SJSA1 (cell line): Measurements from ENCODE around the gene ARIH2. TPM values are rescaled to one million over a fixed set of nuclear protein-coding genes. Genes with fewer than 3 reads are reported as not detected.

Experiments used
- DNase-seq, 2 experiments: peaks; one replicate each; pipeline ENCODE4 v3.0.0-alpha.2; 2015 to 2020; ENCODE audit warnings: low spot score in 2 of 2, low read depth in 1 of 2
- H3K27ac ChIP-seq: fragments of 250-450 bp; sonication (Bioruptor Pico); 2 replicates; pipeline ENCODE4 v1.5.1; 2020; ENCODE audit warnings: mild to moderate bottlenecking, moderate library complexity
- H3K27me3 ChIP-seq: fragments of 250-450 bp; sonication (Bioruptor Pico); replicated peaks from 2 replicates; pipeline ENCODE4 v1.5.1; 2020; ENCODE audit warnings: mild to moderate bottlenecking, moderate library complexity
- H3K36me3 ChIP-seq: fragments of 250-450 bp; sonication (Bioruptor Pico); 2 replicates; pipeline ENCODE4 v1.5.1; 2020; ENCODE audit warnings: mild to moderate bottlenecking
- H3K4me1 ChIP-seq: fragments of 250-450 bp; sonication (Bioruptor Pico); replicated peaks from 2 replicates; pipeline ENCODE4 v1.6.1; 2021; ENCODE audit warnings: mild to moderate bottlenecking
- H3K4me3 ChIP-seq: fragments of 250-450 bp; sonication (Bioruptor Pico); 2 replicates; pipeline ENCODE4 v1.5.1; 2020; ENCODE audit warnings: mild to moderate bottlenecking
- H3K9me3 ChIP-seq: fragments of 250-450 bp; sonication (Bioruptor Pico); replicated peaks from 2 replicates; pipeline ENCODE4 v1.5.1; 2020; ENCODE audit warnings: mild to moderate bottlenecking
- total RNA-seq: library from RNA; depleted of rRNA; stranded (reverse); fragments of >200 nt; shearing (Covaris generic); gene quantifications from 2 replicates; pipeline ENCODE4 v1.2.3, GENCODE V29; 2014; rRNA removed

The ARIH2 gene
- total RNA-seq, 1 experiment from 2014 or later: 85.5 TPM

GRCh38 chr3:49028673-49029562 is 110.3 kb downstream of the ARIH2 start, which contains the start of gene IMPDH2:
IMPDH2 (minus strand) TSS chr3:49029398; CDS start chr3:49029350, 48 bp downstream.
- Histone ChIP-seq H3K27ac (peak within 1 kb of the TSS; percentile 63), H3K36me3 (peaks cover 91% of the 10 kb centered on the region), H3K9me3 (no peaks in the 10 kb centered on the region), H3K4me1 (peaks cover 21% of the 10 kb centered on the region), H3K4me3 (peak within 1 kb of the TSS; percentile 48), H3K27me3 (no peaks in the 10 kb centered on the region)
- peak; percentile 84 to 88 for DNase-seq

DNA sequence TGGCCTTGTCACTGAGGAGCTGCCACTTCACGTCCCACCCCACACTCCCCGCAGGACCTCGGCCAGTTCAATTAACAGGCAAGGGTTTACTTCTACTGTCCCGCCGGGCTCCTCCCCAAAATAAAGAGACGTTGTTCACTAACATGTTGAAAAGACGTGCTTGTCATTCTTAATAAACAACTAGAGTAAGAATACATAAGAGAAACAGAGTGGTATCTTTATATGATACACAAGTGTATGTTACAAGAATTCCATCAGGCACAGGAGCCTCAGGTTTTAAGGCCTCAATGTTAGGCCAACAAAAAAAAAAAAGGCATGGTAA is 110.9 kb downstream of the ARIH2 start:
- no peaks in the 10 kb centered on the region for H3K27me3 ChIP-seq
- DNase-seq: no peak
- peaks cover 21% of the 10 kb centered on the region for H3K4me1 ChIP-seq
- H3K36me3 ChIP-seq: peaks cover 87% of the 10 kb centered on the region
- H3K9me3 ChIP-seq: no peaks in the 10 kb centered on the region
- H3K4me3 ChIP-seq: peak overlapping the region; percentile 48
- no peak overlapping the region for H3K27ac ChIP-seq

GRCh38 chr3:49030321-49030720 is 111.7 kb downstream of the ARIH2 start:
- DNase-seq: no peak
- no peaks in the 10 kb centered on the region for H3K9me3 ChIP-seq
- H3K27ac ChIP-seq: no peak overlapping the region
- H3K4me1 ChIP-seq: peaks cover 21% of the 10 kb centered on the region
- H3K27me3 ChIP-seq: no peaks in the 10 kb centered on the region
- peaks cover 87% of the 10 kb centered on the region for H3K36me3 ChIP-seq
- H3K4me3 ChIP-seq: no peak overlapping the region

DNA sequence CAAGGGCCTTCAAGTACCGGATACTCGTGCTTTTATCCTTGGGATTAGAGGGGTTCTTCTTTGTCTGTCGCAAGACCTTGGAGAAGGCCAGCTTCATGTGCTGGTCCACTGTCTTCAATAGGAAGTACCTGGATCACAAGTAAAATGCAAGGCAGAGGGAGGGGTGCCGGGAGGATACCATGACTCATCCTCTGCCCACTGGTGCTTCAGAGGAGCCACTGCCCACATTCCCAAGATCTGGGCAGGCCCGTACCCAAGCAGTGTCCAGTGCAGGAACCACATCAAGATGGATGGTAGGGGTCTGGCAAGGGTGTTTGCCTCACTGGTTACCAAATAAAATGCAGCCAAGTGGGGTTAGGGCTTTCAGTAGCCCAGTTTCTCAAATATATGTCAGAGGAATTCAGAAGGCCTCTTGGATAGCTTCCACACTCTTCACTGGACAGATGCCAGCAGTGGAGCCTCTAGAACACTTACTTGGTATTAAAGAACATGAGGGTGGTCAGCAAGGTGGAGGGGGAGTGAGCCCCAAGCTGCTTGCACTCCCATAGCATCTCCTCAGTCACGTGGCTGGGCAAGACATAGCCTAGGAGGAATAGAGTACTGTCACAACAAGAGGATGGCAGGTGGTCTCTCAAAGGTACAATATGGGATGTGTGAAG is 114.1 kb downstream of the ARIH2 start:
- Histone ChIP-seq H3K9me3 (no peaks in the 10 kb centered on the region), H3K27me3 (no peaks in the 10 kb centered on the region), H3K4me3 (no peak overlapping the region), H3K27ac (no peak overlapping the region), H3K4me1 (peaks cover 17% of the 10 kb centered on the region), H3K36me3 (peaks cover 66% of the 10 kb centered on the region)
- DNase-seq: no peak

DNA sequence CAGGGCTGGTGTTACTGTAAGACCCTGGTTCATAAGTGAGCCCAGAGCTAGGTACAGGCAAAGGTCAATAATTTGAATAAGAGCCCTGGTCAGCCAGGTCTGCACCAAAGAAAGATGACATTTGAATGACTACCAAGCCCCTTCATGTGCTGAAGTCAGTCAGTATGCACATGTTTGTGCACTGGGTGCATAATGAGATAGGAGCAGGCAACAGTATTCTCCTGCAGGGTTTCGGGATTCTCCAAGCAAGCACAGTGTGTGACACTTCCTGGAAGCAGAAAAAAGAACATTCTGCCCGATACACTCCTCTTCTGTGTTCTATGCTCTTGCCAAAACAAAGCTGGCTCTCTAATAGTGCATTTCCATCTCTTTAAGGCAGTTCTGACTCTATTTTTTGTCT is 116.0 kb downstream of the ARIH2 start:
- H3K4me1 ChIP-seq: peaks cover under 1% of the 10 kb centered on the region
- no peaks in the 10 kb centered on the region for H3K9me3 ChIP-seq
- no peak overlapping the region for H3K4me3 ChIP-seq
- DNase-seq: no peak
- H3K36me3 ChIP-seq: peaks cover 59% of the 10 kb centered on the region
- no peak overlapping the region for H3K27ac ChIP-seq
- no peaks in the 10 kb centered on the region for H3K27me3 ChIP-seq

GRCh38 chr3:49035281-49035680 is 116.6 kb downstream of the ARIH2 start:
- no peak overlapping the region for H3K27ac ChIP-seq
- no peaks in the 10 kb centered on the region for H3K4me1 ChIP-seq
- peaks cover 54% of the 10 kb centered on the region for H3K36me3 ChIP-seq
- no peaks in the 10 kb centered on the region for H3K27me3 ChIP-seq
- DNase-seq: no peak
- no peaks in the 10 kb centered on the region for H3K9me3 ChIP-seq
- no peak overlapping the region for H3K4me3 ChIP-seq

Other genes starting within 250 kb of the ARIH2 start
- gene NCKIPSD, start 232.9 kb upstream of the ARIH2 start, total RNA-seq: 8.7 and 10.2 TPM in 2 replicates
- gene IP6K2, start 201.6 kb upstream of the ARIH2 start, total RNA-seq: 52.3 and 61.7 TPM in 2 replicates
- gene PRKAR2A, start 71.0 kb upstream of the ARIH2 start, total RNA-seq: 16.9 and 26.9 TPM in 2 replicates
- 21.9 and 32.6 TPM in 2 replicates for gene SLC25A20, start 20.0 kb upstream of the ARIH2 start, total RNA-seq
- gene P4HTM, start 71.4 kb downstream of the ARIH2 start, total RNA-seq: 25.5 and 34.4 TPM in 2 replicates
- gene WDR6, start 88.5 kb downstream of the ARIH2 start, total RNA-seq: 35.5 and 36.8 TPM in 2 replicates
- gene DALRD3, start 99.7 kb downstream of the ARIH2 start, total RNA-seq: 22.6 and 27.2 TPM in 2 replicates
- gene NDUFAF3, start 103.3 kb downstream of the ARIH2 start, total RNA-seq: 54.3 and 109 TPM in 2 replicates
- gene IMPDH2, start 110.6 kb downstream of the ARIH2 start, total RNA-seq: 105 and 128 TPM in 2 replicates
- gene QRICH1, start 175.2 kb downstream of the ARIH2 start, total RNA-seq: 37.8 and 77.3 TPM in 2 replicates
- 98.5 and 111 TPM in 2 replicates for gene QARS1, start 185.9 kb downstream of the ARIH2 start, total RNA-seq
- 21.5 and 23.8 TPM in 2 replicates for gene USP19, start 202.0 kb downstream of the ARIH2 start, total RNA-seq
- 97.2 and 171 TPM in 2 replicates for gene LAMB2, start 214.2 kb downstream of the ARIH2 start, total RNA-seq
- gene CCDC71, start 247.5 kb downstream of the ARIH2 start, total RNA-seq: 23.8 and 24.7 TPM in 2 replicates